Stimulated activated CD4-positive, alpha-beta T cell treated with anti-CD3 and anti-CD28 coated beads, Interleukin-1b, Interleukin-23, amount 100 ng/mL, for 48 hours (primary cell): ENCODE results near the gene FOXN3.
"Not testable (repeated sequence)": the region's sequence is repeated elsewhere in the genome, so short reads cannot be mapped to it uniquely, and the experiment has no call there.

Source experiments
- DNase-seq: peaks from one replicate; pipeline ENCODE4 v3.0.0-alpha.2; 2020

FOXN3 gene

DNA sequence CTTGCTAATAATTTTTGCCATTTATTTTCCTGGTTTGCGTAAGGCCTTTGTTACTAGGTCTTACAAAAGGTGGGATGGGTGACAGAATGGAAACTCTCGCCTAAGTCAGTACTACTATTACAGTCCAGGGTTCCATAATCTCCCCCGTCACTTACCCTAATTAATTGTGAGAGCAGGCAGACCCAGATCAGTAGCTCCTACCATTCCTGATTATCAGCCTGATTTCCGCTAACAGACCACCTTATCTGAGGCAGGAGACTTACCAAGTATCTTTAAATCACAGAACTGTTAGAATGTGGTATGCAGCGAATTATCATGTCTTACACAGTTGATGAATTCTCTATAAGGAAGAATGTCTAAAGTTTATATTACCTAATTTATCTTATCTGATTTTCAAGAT lies 234.7 kb downstream of the FOXN3 start:
- no peak for DNase-seq

DNA sequence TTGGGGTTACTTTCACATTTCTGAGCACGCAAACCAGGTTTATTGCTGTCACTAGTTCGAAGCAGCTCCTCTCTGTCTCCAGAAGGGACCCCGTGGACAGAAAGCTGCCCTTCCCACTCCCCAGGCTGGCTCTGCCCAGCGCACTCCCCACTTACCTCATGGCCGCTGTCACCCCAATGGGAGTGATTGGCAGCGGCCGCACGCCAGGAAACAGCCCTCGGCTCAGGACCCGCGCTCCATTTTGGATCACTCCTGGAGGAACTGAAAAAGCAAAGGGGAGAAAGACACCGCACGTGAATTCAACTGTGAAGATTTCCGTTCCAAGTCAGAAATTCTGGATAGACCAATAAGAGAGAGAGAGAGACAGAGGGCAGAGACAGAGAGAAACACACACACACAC lies 236.5 kb downstream of the FOXN3 start:
- no peak for DNase-seq

DNA sequence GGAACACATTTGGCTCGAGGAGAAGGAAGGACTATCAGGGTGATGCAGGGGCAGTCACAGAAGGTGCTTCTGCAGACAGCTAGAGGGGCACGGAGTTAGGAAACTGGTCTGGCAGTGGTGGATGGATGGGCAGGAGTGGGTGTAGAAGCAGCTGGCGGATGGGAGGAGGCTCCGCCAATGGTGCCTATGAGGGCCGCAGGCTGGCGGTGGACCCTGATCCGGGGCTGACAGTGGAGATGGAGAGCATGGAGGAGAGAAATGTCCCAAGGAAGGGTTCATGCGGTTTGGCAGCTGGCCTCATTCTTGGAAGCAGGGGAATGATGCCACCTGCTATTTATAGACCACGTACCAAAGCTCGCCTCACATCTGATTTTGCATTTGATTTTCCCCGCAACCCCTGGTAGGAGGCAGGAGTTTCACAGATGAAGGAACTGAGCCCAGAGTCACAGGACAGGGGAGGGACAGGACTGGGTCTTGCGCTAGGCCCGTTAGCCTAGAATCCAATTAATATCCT lies 237.1 kb downstream of the FOXN3 start:
- no peak for DNase-seq

DNA sequence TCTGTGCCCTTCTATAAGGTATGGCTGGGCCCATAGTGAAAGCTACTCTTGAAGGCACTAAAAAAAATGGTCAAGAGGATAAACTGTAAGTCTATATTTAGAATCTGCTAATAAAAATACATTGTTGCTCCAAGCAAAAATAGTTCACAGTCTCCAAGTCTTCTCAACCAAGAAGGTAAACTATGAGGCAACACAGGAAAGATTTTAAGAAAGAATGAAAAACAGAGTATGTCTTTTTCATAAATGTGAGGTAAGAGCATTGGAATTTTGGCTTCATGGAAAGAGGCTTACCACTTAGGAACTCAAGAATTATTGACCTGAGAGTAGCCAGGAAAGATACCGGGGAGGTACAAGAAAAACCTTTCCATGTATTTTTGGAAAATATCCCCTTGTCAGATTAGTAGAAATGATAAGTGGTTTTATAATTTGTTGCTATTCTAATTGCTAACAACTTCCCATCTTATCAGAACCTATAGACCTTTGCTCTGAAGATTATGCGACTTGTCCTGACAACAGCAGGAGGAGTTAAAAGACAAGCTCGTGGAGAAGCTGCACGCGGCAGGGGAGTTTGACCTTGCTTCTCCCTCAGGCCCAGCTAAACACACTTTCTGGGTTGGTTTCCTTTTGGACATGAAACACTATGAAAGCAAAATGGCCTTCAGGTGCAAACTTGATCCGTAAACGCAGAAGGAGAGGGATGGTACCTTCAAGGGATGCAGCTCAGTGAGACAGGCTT lies 238.1 kb downstream of the FOXN3 start:
- no peak for DNase-seq

DNA sequence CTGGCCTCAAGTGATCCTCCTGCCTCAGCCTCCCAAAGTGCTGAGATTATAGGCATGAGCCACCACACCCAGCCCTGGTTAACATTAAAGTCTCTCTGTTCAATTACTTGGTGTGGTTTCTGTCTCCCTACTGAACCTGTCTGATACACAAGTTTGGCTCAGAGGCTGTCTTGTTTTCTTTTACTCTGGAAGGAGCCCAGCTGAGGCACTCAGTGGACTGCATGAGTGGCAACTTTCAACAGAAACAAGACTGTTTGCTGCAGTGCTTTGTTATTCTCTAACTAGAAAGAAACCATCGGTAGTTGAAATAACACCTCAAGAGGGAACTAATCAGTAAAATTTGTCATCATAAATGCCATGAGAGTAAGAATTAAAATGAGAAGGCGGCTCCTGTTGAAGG lies 238.7 kb downstream of the FOXN3 start:
- DNase-seq: no peak

DNA sequence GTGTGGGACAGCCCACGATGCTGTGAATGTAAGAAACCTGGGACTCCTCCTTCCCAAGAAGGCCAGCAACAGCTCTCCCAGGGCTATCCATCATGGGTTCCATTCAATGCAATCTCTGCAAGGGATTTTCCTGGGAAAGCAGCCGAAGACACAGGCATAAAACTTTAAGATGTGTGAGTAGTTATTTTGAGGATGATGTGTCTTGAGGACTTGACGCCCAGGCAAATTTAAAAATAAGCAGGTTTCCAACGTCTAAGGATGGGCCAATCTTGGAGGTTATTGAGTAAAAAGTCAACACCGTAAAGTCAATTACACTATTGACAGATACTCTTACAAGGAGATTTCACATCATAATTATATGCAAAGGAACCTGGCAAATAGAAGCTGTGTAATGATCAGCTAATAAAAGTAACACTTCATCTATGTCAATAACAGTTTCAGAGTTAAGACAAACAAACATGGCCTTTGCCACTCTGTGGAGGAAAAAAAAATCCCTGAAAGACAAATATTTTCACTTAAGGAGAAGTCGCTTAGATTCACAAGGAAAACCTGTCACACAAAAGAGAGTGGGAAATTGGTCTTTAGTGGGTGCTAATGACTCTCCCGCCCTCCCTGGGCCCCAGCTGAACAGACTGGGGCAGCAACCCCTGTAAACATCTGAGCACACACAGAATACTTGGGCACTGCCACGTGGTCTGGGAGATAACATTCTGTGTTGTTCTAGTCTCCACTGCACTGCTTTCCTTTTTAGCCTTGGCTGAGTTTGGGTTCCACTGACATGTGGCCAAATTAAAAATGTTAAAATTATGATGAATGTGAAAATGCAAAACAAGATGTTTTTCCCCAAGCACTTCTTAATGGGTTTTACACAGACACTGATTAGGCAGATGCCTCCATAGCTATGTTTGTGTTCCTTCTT lies 240.9 kb downstream of the FOXN3 start:
- DNase-seq: no peak

DNA sequence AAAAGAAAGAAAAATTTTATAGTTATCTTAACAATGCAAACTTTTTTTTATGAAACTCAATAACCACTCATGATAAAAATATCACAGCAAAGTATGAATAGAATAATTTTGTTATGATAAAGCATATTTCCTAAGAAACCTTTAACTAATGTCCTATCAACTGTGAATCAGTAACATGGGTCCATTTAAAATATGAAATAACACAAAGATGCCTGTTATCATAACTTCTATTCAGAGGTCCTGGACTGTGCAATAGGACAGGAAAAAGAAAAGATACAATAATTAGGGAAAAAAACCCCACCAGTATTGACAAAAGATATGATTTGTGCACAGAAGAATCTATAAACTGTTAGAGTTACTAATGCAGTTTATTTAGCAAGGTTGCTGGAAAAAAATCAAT lies 245.4 kb downstream of the FOXN3 start:
- no peak for DNase-seq

DNA sequence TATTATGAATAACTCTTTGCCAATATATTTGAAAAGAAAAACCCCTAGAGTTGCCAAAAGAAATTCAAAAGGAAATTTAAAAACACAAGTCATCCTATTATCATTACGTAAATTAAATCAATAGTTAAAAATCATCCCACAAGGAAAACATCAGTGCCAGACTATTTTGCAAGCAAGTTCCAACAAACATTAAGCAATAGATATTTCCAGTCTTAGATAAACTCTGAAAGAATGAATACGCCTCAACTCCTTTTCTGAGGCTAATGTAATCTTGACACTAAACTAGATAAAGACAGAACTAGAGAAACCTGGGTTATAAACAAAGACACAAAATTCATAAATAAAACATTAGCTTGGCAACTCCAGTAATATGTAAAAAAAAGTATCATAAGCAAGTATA lies 245.9 kb downstream of the FOXN3 start:
- DNase-seq: no peak

DNA sequence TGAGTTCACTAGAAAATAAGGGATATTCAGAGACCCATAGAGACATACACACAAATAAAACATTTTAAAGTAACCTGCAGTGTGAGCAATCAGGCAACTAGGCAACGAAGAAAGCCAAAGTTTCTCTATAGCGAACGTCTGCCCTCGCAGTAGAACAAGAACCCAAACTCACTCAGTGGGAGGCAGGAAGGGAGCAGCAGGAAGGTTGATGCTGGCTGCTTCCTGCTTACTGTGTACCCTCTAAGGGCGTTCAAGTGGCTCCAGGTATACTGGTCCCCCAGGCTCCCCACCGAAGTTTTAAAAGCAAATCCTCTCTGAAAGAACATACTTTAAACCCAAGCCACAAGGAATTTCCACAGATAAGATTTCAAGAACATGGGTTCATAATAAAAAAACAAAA lies 249.3 kb downstream of the FOXN3 start:
- DNase-seq: no peak

DNA sequence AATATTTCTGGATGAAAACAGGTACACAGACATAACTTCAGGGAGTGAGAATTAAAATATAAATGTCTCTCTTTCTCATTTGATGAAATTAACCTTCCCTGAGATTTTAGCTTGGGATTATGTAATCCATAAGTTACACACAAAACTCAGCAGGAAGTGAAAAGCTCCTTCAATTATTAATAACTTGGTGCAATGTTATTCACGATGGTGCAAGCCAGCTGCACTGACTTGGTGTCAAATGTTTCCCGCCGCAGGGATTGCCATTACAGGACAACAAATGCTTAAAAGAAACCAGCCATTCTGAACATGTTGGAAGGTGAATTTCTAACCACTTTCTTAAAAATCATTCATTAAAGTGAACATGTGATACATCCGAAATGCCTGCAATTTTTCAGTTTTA lies 250.4 kb downstream of the FOXN3 start:
- no peak for DNase-seq

DNA sequence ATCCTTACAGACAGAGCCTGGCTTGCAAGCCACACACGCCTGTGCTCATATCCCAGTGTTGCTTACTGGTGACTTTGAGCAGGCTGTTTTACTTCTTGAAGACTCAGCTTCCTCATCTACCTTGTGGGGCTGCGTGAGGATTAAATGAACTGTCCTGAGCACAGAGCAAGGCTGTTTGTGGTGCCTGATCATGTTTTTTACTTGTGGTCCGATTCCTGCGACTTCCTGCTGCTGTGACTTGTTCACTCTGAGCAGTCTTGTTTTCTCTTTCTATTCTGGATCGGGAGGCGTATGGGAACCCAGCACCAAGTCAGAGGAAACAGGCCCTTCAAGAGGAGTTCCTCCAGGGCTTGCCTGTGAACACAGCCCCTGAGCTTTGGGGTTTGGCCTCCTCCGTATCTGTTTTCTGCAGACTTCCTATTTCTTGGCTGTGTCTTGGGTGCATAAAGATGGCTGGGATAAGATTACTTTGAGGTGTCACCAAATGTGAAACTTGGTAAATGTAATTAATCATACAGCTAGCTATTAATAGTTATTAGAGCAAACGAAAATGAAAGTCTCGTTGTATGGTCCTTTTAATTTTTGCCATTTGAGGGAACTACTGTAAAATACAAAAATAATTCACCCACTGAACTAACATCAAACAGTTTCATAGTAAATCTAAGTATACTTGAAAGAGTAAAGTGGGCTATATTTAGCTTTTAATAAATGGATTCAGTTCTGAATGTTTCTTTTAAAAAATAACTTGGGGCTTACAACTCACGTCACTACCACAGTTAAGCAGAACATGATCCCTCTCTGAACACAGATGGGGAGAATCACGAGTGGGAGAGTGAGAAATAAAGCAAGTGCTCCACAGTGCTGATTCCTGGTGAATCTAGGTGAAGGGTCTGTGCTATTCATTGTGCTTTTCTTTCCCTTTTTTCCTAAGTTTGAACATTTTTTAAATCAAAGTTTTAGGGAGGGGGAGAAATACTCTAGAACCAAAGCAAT lies 251.5 kb downstream of the FOXN3 start:
- DNase-seq: no peak

DNA sequence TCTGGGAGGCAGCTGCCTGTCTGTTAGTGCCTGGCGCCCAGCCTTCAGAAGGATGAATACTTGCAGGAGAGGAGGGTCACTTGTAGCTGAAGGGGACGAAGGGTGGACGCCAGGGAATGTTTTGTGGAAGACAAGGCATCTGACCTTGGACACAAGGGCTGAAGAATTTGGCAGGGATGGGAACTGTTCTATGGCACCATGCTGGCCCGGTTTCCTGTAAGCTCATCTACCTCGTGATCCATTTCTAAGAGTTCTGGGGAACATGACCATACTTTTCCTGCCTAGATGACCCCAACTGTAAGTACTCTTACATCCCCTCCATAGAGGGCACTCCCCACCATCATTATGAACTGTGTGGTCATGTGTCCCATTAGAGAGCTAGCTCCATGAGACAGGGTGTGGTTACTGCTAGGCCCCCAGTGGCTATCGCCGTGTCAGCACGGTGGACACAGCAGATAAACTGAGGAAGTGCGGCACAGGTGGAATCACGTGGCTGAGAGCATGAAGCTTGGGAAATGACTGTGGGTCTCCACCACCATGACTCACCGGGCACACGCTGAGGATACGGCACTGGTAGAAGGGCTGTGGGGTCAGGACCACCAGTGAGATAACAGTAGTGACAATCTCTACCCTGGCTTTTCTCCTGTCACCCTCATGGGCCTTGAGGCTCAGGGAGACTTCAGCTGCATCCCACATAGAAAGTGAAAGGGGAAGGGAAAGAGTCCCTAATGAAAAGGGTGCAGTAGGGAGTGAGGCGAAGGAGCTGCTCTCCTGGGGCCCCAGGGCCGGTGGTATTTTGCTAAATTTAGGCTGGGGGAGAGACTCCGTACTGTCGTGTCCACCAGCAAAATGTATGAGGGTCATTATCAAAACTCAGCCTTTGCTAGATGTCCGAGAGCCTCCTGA lies 252.6 kb downstream of the FOXN3 start:
- no peak for DNase-seq

DNA sequence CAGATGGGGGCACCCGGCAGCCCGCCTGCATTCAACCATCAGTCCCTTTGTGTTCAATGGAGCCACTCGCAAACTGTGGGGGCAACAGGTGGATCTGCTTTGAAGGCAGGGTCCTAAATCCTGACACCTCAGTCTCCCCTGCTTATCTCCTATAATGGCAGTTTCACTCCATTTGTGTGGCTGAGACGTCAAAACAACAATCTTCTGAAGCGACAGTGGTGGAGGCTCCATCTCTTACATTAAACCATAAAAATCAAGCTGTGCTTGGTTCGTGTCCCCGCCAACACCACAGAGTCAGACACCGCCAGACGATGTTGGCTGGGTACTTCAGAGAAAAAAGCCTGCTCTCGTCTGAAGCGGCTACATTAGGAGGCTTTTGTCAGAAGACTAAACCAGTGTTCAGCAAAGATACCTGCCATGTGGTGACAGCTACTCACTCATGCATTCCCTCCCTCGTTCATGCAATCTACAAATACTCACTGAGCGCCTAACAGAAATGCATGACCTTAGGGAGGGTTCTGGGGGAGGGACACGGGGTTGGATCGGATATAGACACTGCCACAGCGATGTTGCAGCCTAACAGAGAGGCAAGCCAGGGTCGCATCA lies 253.9 kb downstream of the FOXN3 start:
- no peak for DNase-seq

DNA sequence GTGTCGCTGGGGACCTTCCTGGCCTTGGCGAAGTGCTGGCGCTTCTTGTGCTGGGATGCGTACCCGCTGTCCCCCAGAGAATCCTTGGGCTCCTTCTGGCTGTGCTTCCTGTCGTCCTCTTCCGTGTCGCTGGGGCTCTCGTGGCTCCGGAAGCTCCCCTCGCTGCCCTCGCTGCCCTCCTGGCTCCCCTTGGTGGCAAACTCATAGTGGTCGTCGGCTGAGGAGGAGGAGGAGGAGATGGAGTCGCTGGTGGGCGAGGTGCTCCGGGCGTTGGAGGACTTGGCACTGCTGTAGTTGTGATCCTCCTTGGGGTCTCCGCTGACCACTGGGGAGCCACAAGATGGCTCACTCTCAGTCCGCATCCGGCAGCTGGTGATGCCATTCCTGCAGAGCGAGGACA lies 254.4 kb downstream of the FOXN3 start:
- no peak for DNase-seq

DNA sequence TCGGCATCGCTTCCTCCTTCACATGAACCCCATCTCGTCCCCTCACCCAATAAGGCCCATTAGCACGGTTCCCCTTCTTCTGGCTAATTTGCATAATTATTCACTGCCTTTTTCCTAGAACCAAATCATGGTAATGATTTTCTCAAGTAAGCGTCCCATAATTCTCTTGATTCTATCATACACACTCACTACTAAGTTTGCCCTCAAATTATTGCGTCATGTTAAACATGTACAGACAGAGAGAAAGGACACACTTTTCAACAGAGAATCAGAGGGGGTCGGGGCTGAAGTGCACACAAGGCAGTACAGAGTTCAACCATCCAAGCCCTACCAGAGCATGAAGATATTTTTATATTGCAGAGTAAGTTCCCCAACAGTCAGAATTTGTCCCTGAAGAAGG lies 256.6 kb downstream of the FOXN3 start:
- DNase-seq: no peak

DNA sequence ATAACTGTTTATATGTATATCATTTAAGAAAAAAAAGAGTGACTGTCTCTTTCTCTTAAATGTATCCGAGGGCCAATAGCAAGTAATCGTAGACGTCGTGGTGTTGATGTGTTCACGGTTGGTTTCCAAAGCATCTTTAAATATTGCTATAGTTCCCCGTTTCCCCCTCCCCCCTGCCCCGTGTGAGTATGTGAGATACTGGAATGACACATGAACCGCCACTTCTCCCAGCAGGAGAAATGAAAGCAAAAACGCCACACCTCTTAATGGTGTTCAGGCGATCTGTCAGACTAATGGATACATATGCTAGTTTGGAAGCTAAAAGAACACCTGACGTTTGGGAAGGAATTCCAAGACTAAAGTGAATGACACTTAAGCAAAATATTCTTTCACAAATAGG lies 258.3 kb downstream of the FOXN3 start:
- DNase-seq: no peak

DNA sequence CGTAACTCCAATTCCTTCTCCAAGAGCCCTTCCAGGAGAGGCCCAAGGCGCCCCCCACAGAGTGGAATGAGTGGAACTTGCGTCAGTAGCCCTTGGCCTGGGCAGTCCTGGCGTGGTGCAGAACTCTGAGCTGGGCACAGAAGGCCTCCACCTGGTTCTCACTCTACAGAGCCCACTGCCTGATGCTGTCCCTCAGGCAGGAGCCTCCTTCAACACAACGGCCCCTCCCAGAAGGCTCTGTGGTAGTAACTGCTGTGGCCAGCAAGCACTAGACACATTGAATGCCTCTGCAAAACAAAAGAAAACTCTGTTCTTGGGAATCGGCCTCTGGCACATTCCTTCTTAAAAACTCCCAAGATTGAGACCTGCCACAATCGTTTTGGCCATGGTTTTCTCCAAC lies 258.9 kb downstream of the FOXN3 start:
- not testable (repeated sequence) for DNase-seq

DNA sequence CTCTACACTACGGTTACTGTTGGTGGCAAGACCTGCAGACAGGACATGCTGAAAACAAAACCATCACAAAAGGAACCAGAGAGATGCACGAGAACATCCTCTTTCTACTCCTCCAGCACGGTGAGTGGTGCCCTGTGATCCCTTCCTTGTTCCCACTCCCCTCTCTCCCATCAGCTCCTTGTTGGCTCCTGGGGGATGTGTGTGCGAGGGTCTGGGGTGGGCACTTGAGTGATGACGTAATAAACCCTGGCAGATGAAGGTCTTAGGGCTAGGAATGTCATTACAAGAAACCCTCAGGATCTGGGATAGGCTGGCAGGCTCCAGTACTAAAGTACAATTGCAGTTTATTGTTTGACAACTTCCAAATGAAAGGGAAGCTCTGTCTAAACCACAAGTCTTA lies 261.5 kb downstream of the FOXN3 start:
- no peak for DNase-seq

DNA sequence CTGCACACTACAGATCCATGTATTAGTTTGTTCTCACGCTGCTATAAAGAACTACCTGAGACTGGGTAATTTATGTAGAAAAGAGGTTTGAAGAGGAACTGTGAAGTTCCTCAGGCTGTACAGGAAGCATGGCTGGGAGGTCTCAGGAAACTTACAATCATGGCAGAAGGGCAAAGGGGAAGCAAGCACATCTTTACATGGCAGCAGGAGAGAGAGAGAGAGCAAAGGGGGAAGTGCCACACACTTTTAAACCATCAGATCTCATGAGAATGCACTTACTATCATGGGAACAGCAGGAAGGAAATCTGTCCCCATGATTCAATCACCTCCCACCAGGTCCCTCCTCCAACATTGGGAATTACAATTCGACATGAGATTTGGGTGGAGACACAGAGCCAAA lies 265.3 kb downstream of the FOXN3 start:
- DNase-seq: not testable (repeated sequence)

DNA sequence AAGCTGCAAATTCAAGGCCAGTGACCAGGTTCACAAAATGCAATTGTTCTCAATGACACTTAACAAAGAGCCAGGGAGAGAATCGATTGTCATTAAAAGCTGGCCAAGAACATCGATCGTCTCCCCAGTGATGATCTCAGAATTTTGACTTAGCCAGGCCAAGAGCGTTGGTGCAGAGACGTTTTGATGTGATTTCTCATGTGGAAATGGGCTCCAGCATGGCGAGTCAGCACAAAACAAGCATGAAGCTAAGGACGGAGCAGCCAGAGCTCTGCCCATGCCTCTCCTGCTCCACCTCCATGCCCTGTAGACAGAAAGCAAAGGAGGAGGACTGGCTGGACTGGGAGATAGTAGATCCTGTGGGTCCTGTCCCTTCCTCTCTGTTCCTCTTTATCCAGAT lies 270.8 kb downstream of the FOXN3 start:
- no peak for DNase-seq

DNA sequence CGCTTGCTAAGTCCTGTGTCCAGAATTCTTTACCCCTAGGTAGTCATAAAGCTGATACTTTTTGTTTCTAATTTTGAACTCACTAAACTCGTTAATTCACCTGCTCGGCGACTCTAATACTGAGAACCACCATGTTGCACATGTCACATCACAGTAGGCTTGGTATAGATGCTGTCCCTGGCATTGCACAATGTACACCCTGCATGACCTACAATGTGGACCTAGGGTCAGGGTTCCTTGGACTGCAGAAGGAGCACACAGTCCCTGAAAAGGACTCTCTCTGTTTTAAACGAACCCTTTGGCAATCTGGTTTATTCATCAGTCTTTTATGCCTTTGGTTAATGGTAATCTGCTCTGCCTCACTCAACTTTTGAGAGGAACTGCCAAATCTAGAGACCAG lies 272.4 kb downstream of the FOXN3 start:
- DNase-seq: no peak
